H9 (cell line): ENCODE measurements around the gene BRD1. TPM values are rescaled to one million over a fixed set of nuclear protein-coding genes. Genes with fewer than 3 reads are reported as not detected.

Experiments
- DNase-seq: peaks from one replicate; pipeline ENCODE4 v3.0.0-alpha.2; 2017
- H2AFZ ChIP-seq: one replicate; pipeline ENCODE4 v1.6.1; 2013; ENCODE audit warnings: mild to moderate bottlenecking, low read length, control low read depth, moderate library complexity
- H2AK5ac ChIP-seq: 2 replicates; pipeline ENCODE4 v1.6.1; 2013; ENCODE audit warnings: low read length, control low read depth, mixed read lengths; ENCODE audit not compliant: insufficient read length
- H2BK120ac ChIP-seq: one replicate; pipeline ENCODE4 v1.6.1; 2013; ENCODE audit warnings: low read depth, mild to moderate bottlenecking, low read length, control low read depth, inconsistent platforms; ENCODE audit not compliant: poor library complexity, severe bottlenecking
- H2BK12ac ChIP-seq: 2 replicates; pipeline ENCODE4 v1.6.1; 2013; ENCODE audit warnings: low read length, control low read depth, mixed read lengths, low read depth; ENCODE audit not compliant: insufficient read length
- H2BK15ac ChIP-seq: 2 replicates; pipeline ENCODE4 v1.6.1; 2013; ENCODE audit warnings: low read depth, low read length, control low read depth
- H2BK20ac ChIP-seq: one replicate; pipeline ENCODE4 v1.6.1; 2013; ENCODE audit warnings: low read depth, mild to moderate bottlenecking, low read length, control low read depth, inconsistent platforms; ENCODE audit not compliant: poor library complexity, severe bottlenecking
- H2BK5ac ChIP-seq: 2 replicates; pipeline ENCODE4 v1.6.1; 2013; ENCODE audit warnings: low read length, control low read depth, mixed read lengths; ENCODE audit not compliant: insufficient read length
- H3K14ac ChIP-seq: 2 replicates; pipeline ENCODE4 v1.6.1; 2013; ENCODE audit warnings: low read length, control low read depth; ENCODE audit not compliant: insufficient read depth
- H3K18ac ChIP-seq: 2 replicates; pipeline ENCODE4 v1.6.1; 2013; ENCODE audit warnings: low read depth, mild to moderate bottlenecking, mixed read lengths, low read length, control low read depth; ENCODE audit not compliant: insufficient read length
- H3K23ac ChIP-seq: 2 replicates; pipeline ENCODE4 v1.6.1; 2013; ENCODE audit warnings: low read length, control low read depth, mixed read lengths, low read depth; ENCODE audit not compliant: insufficient read length
- H3K23me2 ChIP-seq: 2 replicates; pipeline ENCODE4 v1.6.1; 2013; ENCODE audit warnings: low read depth, mild to moderate bottlenecking, mixed read lengths, low read length, control low read depth; ENCODE audit not compliant: insufficient read length, poor library complexity, severe bottlenecking
- H3K27ac ChIP-seq: 2 replicates; pipeline ENCODE4 v1.5.1; 2013; ENCODE audit warnings: low read length, control low read depth, mixed read lengths, low read depth; ENCODE audit not compliant: insufficient read length
- H3K27me3 ChIP-seq: 2 replicates; pipeline ENCODE4 v1.6.1; 2013; ENCODE audit warnings: low read length, control low read depth, inconsistent platforms; ENCODE audit not compliant: insufficient read depth
- H3K4ac ChIP-seq: 2 replicates; pipeline ENCODE4 v1.6.1; 2013; ENCODE audit warnings: low read depth, mild to moderate bottlenecking, control low read depth, inconsistent platforms, low read length, moderate library complexity
- H3K4me1 ChIP-seq: 2 replicates; pipeline ENCODE4 v1.6.1; 2013; ENCODE audit warnings: low read length, control low read depth, inconsistent platforms; ENCODE audit not compliant: insufficient read depth
- H3K4me2 ChIP-seq: 2 replicates; pipeline ENCODE4 v1.6.1; 2013; ENCODE audit warnings: low read length, control low read depth, mixed read lengths; ENCODE audit not compliant: insufficient read length, insufficient read depth
- H3K56ac ChIP-seq: 2 replicates; pipeline ENCODE4 v1.6.1; 2013; ENCODE audit warnings: low read depth, mild to moderate bottlenecking, mixed read lengths, low read length, control low read depth; ENCODE audit not compliant: insufficient read length
- H3K79me1 ChIP-seq: 2 replicates; pipeline ENCODE4 v1.6.1; 2013; ENCODE audit warnings: low read depth, mild to moderate bottlenecking, moderate library complexity, low read length, control low read depth, inconsistent platforms; ENCODE audit not compliant: insufficient read depth, poor library complexity, severe bottlenecking
- H3K79me2 ChIP-seq: 2 replicates; pipeline ENCODE4 v1.6.1; 2013; ENCODE audit warnings: low read length, control low read depth, inconsistent platforms; ENCODE audit not compliant: insufficient read depth
- H3K9ac ChIP-seq: 2 replicates; pipeline ENCODE4 v1.6.1; 2013; ENCODE audit warnings: low read length, control low read depth, mixed read lengths; ENCODE audit not compliant: insufficient read length; ENCODE audit errors: extremely low read depth
- H3K9me3 ChIP-seq: one replicate; pipeline ENCODE4 v1.6.1; 2013; ENCODE audit warnings: low read depth, low read length, inconsistent platforms; ENCODE audit not compliant: control insufficient read depth
- H3T11ph ChIP-seq: one replicate; pipeline ENCODE4 v1.6.1; 2013; ENCODE audit warnings: mild to moderate bottlenecking, low read length, control low read depth, inconsistent platforms
- H4K20me1 ChIP-seq: one replicate; pipeline ENCODE4 v1.6.1; 2013; ENCODE audit not compliant: control insufficient read depth, insufficient read length, insufficient read depth
- H4K5ac ChIP-seq: 2 replicates; pipeline ENCODE4 v1.6.1; 2013; ENCODE audit warnings: low read depth, mild to moderate bottlenecking, mixed read lengths, low read length, control low read depth; ENCODE audit not compliant: insufficient read length
- H4K8ac ChIP-seq: replicated peaks from 2 replicates; pipeline ENCODE4 v1.6.1; 2013; ENCODE audit warnings: low read length, control low read depth, mixed read lengths, low read depth; ENCODE audit not compliant: insufficient read length
- H4K91ac ChIP-seq: 2 replicates; pipeline ENCODE4 v1.6.1; 2013; ENCODE audit warnings: low read depth, mild to moderate bottlenecking, moderate library complexity, mixed read lengths, low read length, control low read depth; ENCODE audit not compliant: insufficient read length
- H3K27ac Mint-ChIP-seq, 3 experiments: 2 replicates in 2 of 3; 3 replicates in 1 of 3; pipeline ENCODE4 v1.8.0; 2020 to 2021; ENCODE audit warnings: mixed read lengths in 3 of 3, mild to moderate bottlenecking in 1 of 3, moderate library complexity in 1 of 3
- H3K27me3 Mint-ChIP-seq: 2 replicates; pipeline ENCODE4 v1.8.0; 2021; ENCODE audit warnings: low read depth, mild to moderate bottlenecking, moderate library complexity, mixed read lengths
- H3K36me3 Mint-ChIP-seq, 3 experiments: 2 replicates in 2 of 3; 3 replicates in 1 of 3; pipeline ENCODE4 v1.8.0; 2020 to 2021; ENCODE audit warnings: low read depth in 3 of 3, mixed read lengths in 3 of 3; ENCODE audit not compliant: insufficient read depth in 1 of 3
- H3K4me1 Mint-ChIP-seq, 2 experiments: 2 replicates each; pipeline ENCODE4 v1.8.0; 2020; ENCODE audit warnings: mixed read lengths in 2 of 2
- H3K4me3 Mint-ChIP-seq, 2 experiments: 2 replicates in 1 of 2; 3 replicates in 1 of 2; pipeline ENCODE4 v1.8.0; 2020 to 2021; ENCODE audit warnings: mild to moderate bottlenecking in 2 of 2, mixed read lengths in 2 of 2, moderate library complexity in 1 of 2
- H3K9me3 Mint-ChIP-seq, 2 experiments: 2 replicates in 1 of 2; 3 replicates in 1 of 2; pipeline ENCODE4 v1.8.0; 2020; ENCODE audit warnings: mild to moderate bottlenecking in 2 of 2, mixed read lengths in 2 of 2, moderate library complexity in 1 of 2
- CTCF ChIP-seq: fragments of 200-600 bp; sonication (generic); conservative IDR thresholded peaks from 3 replicates; pipeline ENCODE4 v1.8.0; 2021; ENCODE audit warnings: antibody characterized with exemption, mild to moderate bottlenecking
- WGBS: extraction: QIAGEN DNeasy Blood & Tissue Kit; methylation state at CpG from one replicate; pipeline ENCODE4 v1.1.7; 2013; ENCODE audit warnings: missing lambda C conversion rate, low lambda C conversion rate, mixed read lengths; ENCODE audit not compliant: insufficient read length; ENCODE audit errors: extremely low coverage; 5-methylcytosine and 5-hydroxymethylcytosine counted together
- total RNA-seq: library from RNA; stranded (reverse); gene quantifications from 2 replicates; pipeline ENCODE4 v1.2.1, GENCODE V29; 2021

The BRD1 gene
- total RNA-seq, 1 experiment from 2014 or later = 51.3 TPM

GRCh38 chr22:49737101-49737551, 90.5 kb downstream of the BRD1 start:
- H3K56ac ChIP-seq = no peak overlapping the region
- Mint-ChIP-seq H3K27ac (peak overlapping the region in 1 of 3 experiments; percentile 34; a peak in 1 of 7 replicates), H3K4me1 (peaks cover 5 to 7% of the 10 kb centered on the region in 2 experiments), H3K4me3 (no peak overlapping the region), H3K27me3 (peaks cover 74% of the 10 kb centered on the region), H3K36me3 (peaks cover 5 to 9% (median 6%) of the 10 kb centered on the region in 3 experiments; a peak in 5 of 7 replicates), H3K9me3 (peaks cover 36 to 46% of the 10 kb centered on the region in 2 experiments)
- DNase-seq = no peak
- no peak overlapping the region for H3K4ac ChIP-seq
- no peaks in the 10 kb centered on the region for H4K20me1 ChIP-seq
- H3K79me1 ChIP-seq = no peaks in the 10 kb centered on the region
- no peak overlapping the region for H2BK12ac ChIP-seq
- H3K27me3 ChIP-seq = no peaks in the 10 kb centered on the region; the same call in 1 of the 2 replicates
- no peak overlapping the region for H3K23ac ChIP-seq
- no peak overlapping the region for H3K18ac ChIP-seq
- no peaks in the 10 kb centered on the region for H3K23me2 ChIP-seq
- no peak overlapping the region for H3K27ac ChIP-seq
- H2BK5ac ChIP-seq = no peak overlapping the region
- H3K4me2 ChIP-seq = no peak overlapping the region
- H3K9me3 ChIP-seq = peaks cover 8% of the 10 kb centered on the region
- H2AK5ac ChIP-seq = no peak overlapping the region
- H2BK20ac ChIP-seq = no peak overlapping the region
- no peak overlapping the region for H3K14ac ChIP-seq
- no peak overlapping the region for H2BK15ac ChIP-seq
- no peak for TF ChIP-seq CTCF
- 0 out of 2 replicates have a peak, but pooled peaks cover 3% of the 10 kb centered on the region for H3K4me1 ChIP-seq
- H2BK120ac ChIP-seq = no peak overlapping the region
- no peaks in the 10 kb centered on the region for H3K79me2 ChIP-seq
- H4K5ac ChIP-seq = no peak overlapping the region
- no peak overlapping the region for H4K8ac ChIP-seq
- H3T11ph ChIP-seq = no peak overlapping the region
- no peak overlapping the region for H2AFZ ChIP-seq
- no peak overlapping the region for H3K9ac ChIP-seq
- no CpG with 5 or more reads among the region's 12 CpGs for WGBS
- H4K91ac ChIP-seq = no peak overlapping the region
